GM21825 (cell line): ENCODE measurements around the gene CRBN.
A peak's percentile ranks its signal among the peaks of the same experiment; 100 is the strongest.

Experiments
- ATAC-seq: cut with Tn5 transposase; IDR thresholded peaks from one replicate; pipeline ENCODE4 v1.9.1; 2021; ENCODE audit warnings: mild to moderate bottlenecking, moderate library complexity; ENCODE audit not compliant: unreplicated experiment

The CRBN gene

DNA sequence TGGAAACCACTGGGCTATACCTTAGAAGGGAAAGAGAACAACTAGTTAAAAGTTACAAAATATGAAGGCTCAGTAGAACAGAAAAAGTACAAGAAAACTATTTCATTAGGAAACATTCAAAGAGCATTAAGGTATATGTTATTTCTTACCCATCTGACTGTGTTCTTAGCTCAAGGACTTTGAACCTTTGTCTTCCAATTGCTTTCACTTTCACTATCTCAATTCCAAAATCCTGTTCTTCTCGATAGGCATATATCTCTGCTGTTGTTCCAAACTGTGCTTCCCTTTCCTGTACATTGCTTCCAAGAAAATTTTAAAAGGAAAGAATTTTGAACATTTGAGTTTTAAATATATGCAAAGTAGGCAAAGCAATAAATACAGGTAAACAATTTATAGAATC lies 6.9 kb downstream of the CRBN start:
- ATAC-seq = no peak

- ATAC-seq = no peak
Observed at GRCh38 chr3:3170998-3171397, 8.5 kb downstream of the CRBN start.

DNA sequence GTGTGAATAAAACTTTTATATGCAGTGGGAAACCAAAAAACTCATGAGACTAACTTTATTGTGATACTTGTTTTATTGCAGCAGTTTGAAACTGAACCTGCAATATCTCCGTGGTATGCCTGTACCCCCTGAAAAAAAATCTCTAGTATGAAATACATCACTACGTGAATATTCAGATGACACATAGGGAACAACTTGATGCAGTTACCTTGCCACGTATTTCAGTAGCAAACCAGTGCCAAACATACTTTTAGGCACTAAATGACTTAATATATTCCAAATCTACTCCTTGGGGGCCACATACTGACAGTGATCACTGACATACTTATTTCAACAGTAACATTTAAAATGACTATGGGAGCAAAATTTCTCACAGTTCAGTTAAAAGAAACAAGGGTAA lies 13.8 kb downstream of the CRBN start:
- ATAC-seq = no peak

DNA sequence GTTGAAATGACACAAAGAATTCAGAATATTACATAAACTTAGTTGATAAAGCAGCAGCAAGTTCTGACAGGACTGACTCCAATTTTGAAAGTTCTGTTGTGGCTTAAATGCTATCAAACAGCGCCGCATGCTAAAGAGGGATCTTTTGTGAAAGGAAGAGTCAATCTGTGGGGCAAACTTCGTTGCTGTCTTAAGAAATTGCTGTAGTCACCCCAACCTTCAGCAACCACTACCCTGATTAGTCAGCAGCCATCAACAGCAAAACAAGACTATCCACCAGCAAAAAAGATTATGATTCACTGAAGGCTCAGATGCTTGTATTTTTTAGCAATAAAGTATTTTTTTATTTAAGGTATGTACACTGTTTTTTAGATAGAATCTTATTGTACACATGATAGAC lies 14.2 kb downstream of the CRBN start:
- no peak for ATAC-seq

DNA sequence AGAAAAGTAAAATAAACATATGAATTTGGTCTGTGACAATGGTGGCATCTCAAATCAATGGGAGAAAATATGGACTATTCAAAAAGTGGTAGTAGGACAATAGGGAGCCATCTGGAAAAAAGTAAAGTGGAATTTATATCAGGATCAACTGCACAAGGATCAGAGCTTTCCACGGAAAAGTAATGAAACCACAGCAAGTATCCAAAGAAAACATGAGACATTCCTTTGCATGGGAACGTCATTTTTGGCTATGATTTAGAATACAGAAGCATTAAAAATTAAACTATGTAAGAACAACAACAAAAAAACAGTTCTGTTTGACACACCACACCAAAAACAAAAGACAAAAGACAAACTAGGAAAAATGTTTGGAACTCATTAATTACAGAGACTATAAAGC lies 18.7 kb downstream of the CRBN start:
- ATAC-seq = no peak

DNA sequence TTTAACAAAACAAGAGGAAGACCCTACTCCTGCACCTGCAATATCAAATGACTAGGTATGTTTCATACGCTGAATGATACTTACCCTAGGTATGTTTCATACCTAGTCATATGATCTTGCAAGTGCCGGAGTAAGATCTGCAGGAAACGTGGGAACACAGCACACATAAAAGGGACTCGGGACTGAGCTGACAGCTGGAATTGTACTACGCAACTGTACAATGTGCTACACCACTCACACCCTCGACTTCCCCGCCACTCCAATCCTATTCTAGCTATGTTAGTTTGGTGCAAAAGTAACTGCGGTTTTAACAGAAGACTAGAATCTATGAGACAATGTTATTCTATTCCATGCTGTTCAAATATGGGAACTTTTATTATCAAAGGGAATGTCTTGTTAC lies 22.0 kb downstream of the CRBN start:
- ATAC-seq = no peak

GRCh38 chr3:3154879-3155610 lies 24.4 kb downstream of the CRBN start:
- ATAC-seq = no peak

- ATAC-seq = no peak
Observed at GRCh38 chr3:3151513-3151912, 28.0 kb downstream of the CRBN start.

- ATAC-seq = no peak
Observed at GRCh38 chr3:3149560-3149959, 29.9 kb downstream of the CRBN start.

GRCh38 chr3:3145831-3146230 lies 33.7 kb downstream of the CRBN start:
- no peak for ATAC-seq

- ATAC-seq = no peak
Observed at GRCh38 chr3:3141939-3142338, 37.6 kb downstream of the CRBN start.

DNA sequence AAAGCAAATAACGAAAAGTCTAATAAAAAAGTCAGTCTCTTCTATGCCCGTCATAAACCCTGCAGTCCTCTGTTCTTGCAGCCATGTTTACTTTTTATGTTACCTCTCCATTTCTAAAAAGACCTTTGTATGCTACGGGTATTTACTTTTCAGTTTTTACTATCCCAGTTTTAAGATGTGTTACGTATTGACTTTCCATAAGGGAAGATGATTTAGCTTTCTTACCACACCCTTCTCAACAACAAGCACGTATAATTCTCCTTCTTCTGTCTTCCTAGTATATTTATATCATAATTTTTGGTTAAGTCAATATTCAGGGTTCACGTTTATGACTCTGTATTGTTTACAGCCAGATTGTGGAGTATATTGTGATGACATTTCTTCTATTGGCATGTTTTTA lies 42.0 kb downstream of the CRBN start:
- ATAC-seq = no peak

- ATAC-seq = no peak
Observed at GRCh38 chr3:3134750-3135448, 44.6 kb downstream of the CRBN start.

DNA sequence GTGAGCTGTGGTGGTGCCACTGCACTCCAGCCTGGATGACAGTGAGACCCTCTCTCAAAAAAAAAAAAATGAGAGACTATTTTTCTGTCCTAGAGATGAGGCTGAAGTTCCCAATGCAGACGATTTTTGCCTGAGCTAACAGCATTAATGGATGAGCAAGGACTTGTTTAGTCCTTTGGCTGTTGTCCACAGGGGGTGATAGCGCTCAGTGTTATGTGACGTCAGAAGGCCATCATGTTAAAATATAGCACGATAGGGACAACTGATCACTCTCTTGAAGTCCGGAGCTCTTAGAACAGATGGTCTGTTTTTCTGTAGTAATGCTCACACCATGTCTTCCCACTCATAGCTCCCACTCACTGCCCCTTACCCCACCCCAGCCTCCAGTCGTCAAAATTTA lies 46.0 kb downstream of the CRBN start:
- ATAC-seq = no peak

- no peak for ATAC-seq
Observed at GRCh38 chr3:3129579-3129978, 49.9 kb downstream of the CRBN start.

DNA sequence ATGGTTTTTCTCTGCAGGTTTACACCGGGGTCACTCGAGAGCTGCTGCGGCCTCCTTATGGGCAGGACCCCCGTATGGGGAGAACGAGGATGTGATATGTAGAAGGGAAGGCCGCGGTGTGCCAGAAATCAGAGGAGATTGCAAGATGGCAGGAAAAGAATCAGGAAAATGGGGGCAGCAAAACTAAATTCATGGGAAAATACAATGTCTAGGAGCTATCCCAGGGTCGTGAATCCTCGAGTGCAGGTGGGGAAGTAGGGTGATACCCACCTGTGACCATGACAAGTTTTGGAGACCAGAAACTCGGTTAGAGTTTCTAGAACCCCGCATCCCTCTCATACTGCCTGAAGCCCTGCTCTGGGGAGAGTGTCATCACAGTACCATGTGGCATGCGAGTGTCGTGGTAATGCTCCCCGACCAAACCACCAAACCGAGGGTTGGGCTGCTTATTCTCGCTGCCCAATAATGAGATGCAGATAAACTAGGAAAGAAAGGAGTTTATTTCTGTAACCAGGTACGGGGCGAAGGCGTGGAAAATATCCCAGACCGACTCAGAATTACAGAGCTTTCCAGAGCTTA lies 52.0 kb downstream of the CRBN start:
- no peak for ATAC-seq

- ATAC-seq = peak; percentile 99
Observed at GRCh38 chr3:3126477-3127431, 52.7 kb downstream of the CRBN start, which contains the start of gene TRNT1. TRNT1 (plus strand) TSS chr3:3126940; CDS start chr3:3129041, 2,101 bp downstream.

DNA sequence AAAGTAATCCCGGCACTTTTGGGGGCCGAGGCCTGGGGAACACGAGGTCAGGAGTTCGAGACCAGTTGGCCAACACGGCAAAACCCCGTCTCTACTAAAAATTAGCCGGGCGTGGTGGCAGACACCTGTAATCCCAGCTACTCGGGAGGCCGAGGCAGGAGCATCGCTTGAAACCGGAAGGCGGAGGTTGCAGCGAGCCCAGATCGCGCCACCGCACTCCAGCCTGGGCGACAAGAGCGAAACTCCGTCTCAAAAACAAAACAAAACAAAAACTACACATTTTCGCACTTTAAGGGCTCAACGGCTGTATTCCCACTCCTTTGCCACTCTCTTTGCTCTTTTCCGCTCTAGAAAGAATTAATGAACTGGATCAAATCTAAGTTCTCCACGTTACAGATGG lies 53.5 kb downstream of the CRBN start:
- ATAC-seq = no peak

DNA sequence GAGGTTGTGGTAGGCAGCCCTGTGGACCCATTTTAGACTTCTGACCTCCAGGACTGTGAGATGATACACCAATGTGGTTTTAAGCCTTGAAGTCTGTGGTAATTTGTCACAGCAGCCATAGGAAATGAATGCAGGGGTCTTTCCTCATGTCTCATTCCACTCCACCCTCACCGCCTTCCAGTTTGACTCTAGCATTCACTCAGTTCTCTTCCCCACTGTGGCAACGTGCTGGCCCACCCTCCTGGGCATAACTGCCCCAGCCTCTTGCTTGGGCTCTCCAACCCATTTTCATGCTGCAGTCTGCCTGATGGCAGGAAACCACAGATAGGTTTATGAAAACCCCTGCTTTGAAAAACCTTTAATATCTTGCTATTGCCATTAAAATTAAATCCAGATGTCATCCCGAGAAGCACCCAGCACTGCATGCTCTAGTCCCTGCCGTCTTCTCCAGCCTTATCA lies 60.1 kb downstream of the CRBN start:
- no peak for ATAC-seq

- ATAC-seq = no peak
Observed at GRCh38 chr3:3117651-3118050, 61.8 kb downstream of the CRBN start.
